ENCODE data around the gene FOXO1.

Gene FOXO1

DNA sequence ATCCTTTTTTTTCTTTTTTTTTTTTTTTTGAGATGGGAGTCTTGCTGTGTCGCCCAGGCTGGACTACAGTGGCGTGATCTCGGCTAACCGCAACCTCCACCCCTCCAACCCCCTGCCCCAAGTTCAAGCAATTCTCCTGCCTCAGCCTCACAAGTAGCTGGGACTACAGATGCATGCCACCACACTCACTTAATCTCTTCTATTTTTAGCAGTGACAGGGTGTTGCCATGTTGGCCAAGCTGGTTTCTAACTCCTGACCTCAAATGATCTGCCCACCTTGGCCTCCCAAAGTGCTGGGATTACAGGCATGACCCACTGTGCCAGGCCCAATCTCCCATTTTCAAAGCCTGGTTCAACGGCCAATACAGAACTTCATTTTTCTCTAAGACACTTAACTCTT, 9.1 kb downstream of the FOXO1 start:
- TF ChIP-seq, protein P1, sequence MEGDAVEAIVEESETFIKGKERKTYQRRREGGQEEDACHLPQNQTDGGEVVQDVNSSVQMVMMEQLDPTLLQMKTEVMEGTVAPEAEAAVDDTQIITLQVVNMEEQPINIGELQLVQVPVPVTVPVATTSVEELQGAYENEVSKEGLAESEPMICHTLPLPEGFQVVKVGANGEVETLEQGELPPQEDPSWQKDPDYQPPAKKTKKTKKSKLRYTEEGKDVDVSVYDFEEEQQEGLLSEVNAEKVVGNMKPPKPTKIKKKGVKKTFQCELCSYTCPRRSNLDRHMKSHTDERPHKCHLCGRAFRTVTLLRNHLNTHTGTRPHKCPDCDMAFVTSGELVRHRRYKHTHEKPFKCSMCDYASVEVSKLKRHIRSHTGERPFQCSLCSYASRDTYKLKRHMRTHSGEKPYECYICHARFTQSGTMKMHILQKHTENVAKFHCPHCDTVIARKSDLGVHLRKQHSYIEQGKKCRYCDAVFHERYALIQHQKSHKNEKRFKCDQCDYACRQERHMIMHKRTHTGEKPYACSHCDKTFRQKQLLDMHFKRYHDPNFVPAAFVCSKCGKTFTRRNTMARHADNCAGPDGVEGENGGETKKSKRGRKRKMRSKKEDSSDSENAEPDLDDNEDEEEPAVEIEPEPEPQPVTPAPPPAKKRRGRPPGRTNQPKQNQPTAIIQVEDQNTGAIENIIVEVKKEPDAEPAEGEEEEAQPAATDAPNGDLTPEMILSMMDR (IDR thresholded peaks at IDR 0.05; ENCODE audit: borderline replicate concordance, extremely low read depth, low read length, poor library complexity, severe bottlenecking) = no peak
- TF ChIP-seq EZH2 (IDR thresholded peaks at IDR 0.05; ENCODE audit: borderline replicate concordance, low read depth, low read length, severe bottlenecking) = no peak
- Histone ChIP-seq H3K79me2 (ENCODE audit: insufficient read depth, low read length) (no peaks in the 10 kb centered on the region), H3K4me3 (ENCODE audit: low read depth in 1 of 2, low read length in 2 of 2) (no peak overlapping the region), H3K4me2 (ENCODE audit: insufficient read depth, low read length) (no peak overlapping the region), H3K27me3 (ENCODE audit: insufficient read depth, low read length, poor library complexity) (no peaks in the 10 kb centered on the region), H3K4me1 (ENCODE audit: insufficient read depth, low read length) (no peaks in the 10 kb centered on the region), H3K9ac (ENCODE audit: low read depth, low read length) (no peak overlapping the region), H3K36me3 (ENCODE audit: insufficient read depth, low read length) (no peaks in the 10 kb centered on the region), H3K27ac (ENCODE audit: low read length) (no peak overlapping the region), H4K20me1 (ENCODE audit: insufficient read depth, low read length) (no peaks in the 10 kb centered on the region), H3K9me3 (ENCODE audit: insufficient read depth, low read length, severe bottlenecking) (no peaks in the 10 kb centered on the region), H2AFZ (ENCODE audit: low read depth, low read length) (no peak overlapping the region)
- no peak for ATAC-seq (ENCODE audit: insufficient read depth, low read depth)
- no peak for DNase-seq

GRCh38 chr13:40656358-40656757, 10.1 kb downstream of the FOXO1 start:
- Histone ChIP-seq H2AFZ (ENCODE audit: low read depth, low read length) (no peak overlapping the region), H3K27me3 (ENCODE audit: insufficient read depth, low read length, poor library complexity) (no peaks in the 10 kb centered on the region), H3K27ac (ENCODE audit: low read length) (no peak overlapping the region), H3K9ac (ENCODE audit: low read depth, low read length) (no peak overlapping the region), H3K79me2 (ENCODE audit: insufficient read depth, low read length) (no peaks in the 10 kb centered on the region), H3K4me2 (ENCODE audit: insufficient read depth, low read length) (no peak overlapping the region), H3K9me3 (ENCODE audit: insufficient read depth, low read length, severe bottlenecking) (no peaks in the 10 kb centered on the region), H3K36me3 (ENCODE audit: insufficient read depth, low read length) (no peaks in the 10 kb centered on the region), H3K4me1 (ENCODE audit: insufficient read depth, low read length) (no peaks in the 10 kb centered on the region), H4K20me1 (ENCODE audit: insufficient read depth, low read length) (no peaks in the 10 kb centered on the region), H3K4me3 (ENCODE audit: low read depth in 1 of 2, low read length in 2 of 2) (no peak overlapping the region)
- no peak for DNase-seq
- no peak for TF ChIP-seq EZH2 (IDR thresholded peaks at IDR 0.05; ENCODE audit: borderline replicate concordance, low read depth, low read length, severe bottlenecking)
- TF ChIP-seq, protein P1 (IDR thresholded peaks at IDR 0.05; ENCODE audit: borderline replicate concordance, extremely low read depth, low read length, poor library complexity, severe bottlenecking) = no peak
- no peak for ATAC-seq (ENCODE audit: insufficient read depth, low read depth)

GRCh38 chr13:40653527-40654318, 12.7 kb downstream of the FOXO1 start:
- no peaks in the 10 kb centered on the region for H3K79me2 ChIP-seq (ENCODE audit: insufficient read depth, low read length)
- H3K4me2 ChIP-seq (ENCODE audit: insufficient read depth, low read length) = no peak overlapping the region
- H2AFZ ChIP-seq (ENCODE audit: low read depth, low read length) = no peak overlapping the region
- H3K4me1 ChIP-seq (ENCODE audit: insufficient read depth, low read length) = no peaks in the 10 kb centered on the region
- H3K9ac ChIP-seq (ENCODE audit: low read depth, low read length) = no peak overlapping the region
- H3K9me3 ChIP-seq (ENCODE audit: insufficient read depth, low read length, severe bottlenecking) = no peaks in the 10 kb centered on the region
- H4K20me1 ChIP-seq (ENCODE audit: insufficient read depth, low read length) = no peaks in the 10 kb centered on the region
- ATAC-seq (ENCODE audit: insufficient read depth, low read depth) (no peak), DNase-seq (no peak)
- no peaks in the 10 kb centered on the region for H3K36me3 ChIP-seq (ENCODE audit: insufficient read depth, low read length)
- no peak for TF ChIP-seq EZH2 (IDR thresholded peaks at IDR 0.05; ENCODE audit: borderline replicate concordance, low read depth, low read length, severe bottlenecking)
- TF ChIP-seq, protein P1 (IDR thresholded peaks at IDR 0.05; ENCODE audit: borderline replicate concordance, extremely low read depth, low read length, poor library complexity, severe bottlenecking) = no peak
- H3K4me3 ChIP-seq (ENCODE audit: low read depth in 1 of 2, low read length in 2 of 2) = no peak overlapping the region
- H3K27ac ChIP-seq (ENCODE audit: low read length) = no peak overlapping the region
- no peaks in the 10 kb centered on the region for H3K27me3 ChIP-seq (ENCODE audit: insufficient read depth, low read length, poor library complexity)

Measured in DND-41 (cell line).